ENCODE data around the gene IMPDH2. TPM values are rescaled to one million over a fixed set of nuclear protein-coding genes. Genes with fewer than 3 reads are reported as not detected.
A peak's percentile ranks its signal among the peaks of the same experiment; 100 is the strongest.

The IMPDH2 gene
- total and polyA plus RNA-seq, 2 of the 4 experiments (the other 2 are of a cell fraction): 190 to 296 TPM

DNA sequence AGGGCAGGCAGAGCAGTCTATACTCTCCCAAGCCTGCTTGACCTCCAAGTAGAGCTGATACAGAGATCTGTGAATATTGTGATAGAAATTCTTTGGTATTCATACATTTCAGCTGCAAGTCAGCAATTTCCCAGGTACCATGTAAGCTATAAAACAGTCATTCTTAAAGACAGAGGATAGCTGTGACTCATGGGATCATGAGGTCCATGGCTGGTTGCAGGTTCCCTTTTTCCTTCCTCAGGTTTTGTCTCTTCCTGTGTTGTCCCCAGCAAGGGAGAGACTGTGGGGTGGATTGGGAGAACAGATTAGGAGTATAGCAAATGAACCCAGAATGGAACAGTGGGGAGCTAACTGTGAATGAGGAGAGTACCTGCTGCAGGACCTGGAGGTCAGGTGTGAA is 44.5 kb downstream of the IMPDH2 start:
- BruUV-seq (replicated peaks): no TSS peak
- no peak overlapping the region for H2BK20ac ChIP-seq (ENCODE audit: low read depth, low read length)
- H3K9me1 ChIP-seq (ENCODE audit: insufficient read depth, low read length): no peaks in the 10 kb centered on the region
- no peaks in the 10 kb centered on the region for H3K27me3 ChIP-seq (ENCODE audit: control insufficient read depth, insufficient read depth, low read length)
- DNase-seq: peak; percentile 27
- H3K4me3 ChIP-seq (ENCODE audit: insufficient read depth, low read depth, low read length): no peak overlapping the region
- no peak overlapping the region for H3K9ac ChIP-seq (ENCODE audit: low read depth, low read length)
- no peak overlapping the region for H2AK5ac ChIP-seq (ENCODE audit: low read depth, low read length)
- no peak overlapping the region for H3K56ac ChIP-seq (ENCODE audit: extremely low read depth, insufficient read depth, low read length)
- H2BK15ac ChIP-seq (ENCODE audit: low read depth, low read length): no peak overlapping the region
- H2BK5ac ChIP-seq (ENCODE audit: low read depth, low read length, poor library complexity, severe bottlenecking): no peak overlapping the region
- peaks cover 4% of the 10 kb centered on the region for H3K4me1 ChIP-seq (ENCODE audit: control insufficient read depth, insufficient read depth, low read length)
- H3K14ac ChIP-seq (replicated peaks; ENCODE audit: low read depth, low read length): no peak overlapping the region
- H3K36me3 ChIP-seq (ENCODE audit: control insufficient read depth, insufficient read depth, low read length): peaks cover 43% of the 10 kb centered on the region
- H3K79me1 ChIP-seq (ENCODE audit: low read depth in 1 of 2, low read length in 2 of 2): peaks cover 24 to 26% of the 10 kb centered on the region in 2 experiments
- POLR2A ChIA-PET (ENCODE audit: unreplicated experiment): no interaction called here
- H3K9me3 ChIP-seq (ENCODE audit: control insufficient read depth, insufficient read depth, low read length): no peaks in the 10 kb centered on the region
- TF ChIP-seq FOS (IDR thresholded peaks at IDR 0.05; ENCODE audit: low read depth, low read length) (no peak), MAFK (IDR thresholded peaks at IDR 0.05; ENCODE audit: low read depth, low read length) (peak; percentile 29; the same call in 1 of the 2 replicates)
- no peak overlapping the region for H4K5ac ChIP-seq (ENCODE audit: low read depth, low read length)
- CTCF ChIA-PET: interaction anchor here (1.0 kb wide), 1 partner anchor 10 kb away, joined by 4 read pairs; no protein-coding TSS in a partner anchor
- H3K4me2 ChIP-seq (ENCODE audit: low read depth, low read length): no peak overlapping the region
- dilution Hi-C loops (cut with HindIII; ENCODE audit: low sequenced_read_pairs, unreplicated experiment): no loop called here
- H2AK9ac ChIP-seq (replicated peaks; ENCODE audit: low read depth, low read length, poor library complexity): no peak overlapping the region
- no peak overlapping the region for H4K91ac ChIP-seq (ENCODE audit: insufficient read depth, low read depth, low read length)
- no peak for ATAC-seq (ENCODE audit: low read depth)
- no peak overlapping the region for H2BK120ac ChIP-seq (ENCODE audit: low read depth, low read length)
- in situ Hi-C loops (cut with MboI; ENCODE audit: low sequenced_read_pairs): no loop called here
- intact Hi-C loops (cut with micrococcal nuclease): no loop called here
- no peak overlapping the region for H2AFZ ChIP-seq (replicated peaks; ENCODE audit: low read length, poor library complexity)
- H3K23ac ChIP-seq (ENCODE audit: low read depth, low read length): no peak overlapping the region
- no peak overlapping the region for H4K8ac ChIP-seq (ENCODE audit: low read depth in 2 of 2, low read length in 2 of 2)
- no peak overlapping the region for H3K18ac ChIP-seq (ENCODE audit: low read depth, low read length)
- no peak overlapping the region for H3K27ac ChIP-seq (ENCODE audit: insufficient read depth, low read length)
- H3K4ac ChIP-seq (ENCODE audit: low read depth, low read length): no peak overlapping the region
- no peaks in the 10 kb centered on the region for H4K20me1 ChIP-seq (ENCODE audit: insufficient read depth, low read length)

Data from IMR-90 (cell line).